Measurements from ENCODE around the gene RASL11B.

RASL11B gene

DNA sequence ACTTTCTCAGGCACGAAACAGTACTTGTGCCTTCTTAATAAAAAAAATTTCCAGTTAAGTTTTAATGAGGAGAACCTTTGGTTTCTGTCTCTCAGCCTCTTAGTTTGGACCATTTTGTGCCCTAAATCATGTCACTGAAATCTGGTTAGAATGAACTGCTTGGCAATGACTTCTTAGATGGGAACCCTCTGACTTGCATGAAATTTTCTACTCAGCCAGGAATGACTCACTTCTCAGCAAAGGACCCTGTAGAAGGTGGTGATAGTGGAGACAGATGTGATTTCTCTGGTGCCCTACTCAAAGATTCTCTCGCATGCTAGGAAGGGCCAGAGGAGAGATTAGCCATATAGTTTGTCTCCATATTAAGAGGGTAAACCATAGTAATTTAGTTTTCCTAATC, 50.5 kb downstream of the RASL11B start:
- in situ Hi-C loops (cut with MboI; ENCODE audit: low sequenced_read_pairs): no loop called here

DNA sequence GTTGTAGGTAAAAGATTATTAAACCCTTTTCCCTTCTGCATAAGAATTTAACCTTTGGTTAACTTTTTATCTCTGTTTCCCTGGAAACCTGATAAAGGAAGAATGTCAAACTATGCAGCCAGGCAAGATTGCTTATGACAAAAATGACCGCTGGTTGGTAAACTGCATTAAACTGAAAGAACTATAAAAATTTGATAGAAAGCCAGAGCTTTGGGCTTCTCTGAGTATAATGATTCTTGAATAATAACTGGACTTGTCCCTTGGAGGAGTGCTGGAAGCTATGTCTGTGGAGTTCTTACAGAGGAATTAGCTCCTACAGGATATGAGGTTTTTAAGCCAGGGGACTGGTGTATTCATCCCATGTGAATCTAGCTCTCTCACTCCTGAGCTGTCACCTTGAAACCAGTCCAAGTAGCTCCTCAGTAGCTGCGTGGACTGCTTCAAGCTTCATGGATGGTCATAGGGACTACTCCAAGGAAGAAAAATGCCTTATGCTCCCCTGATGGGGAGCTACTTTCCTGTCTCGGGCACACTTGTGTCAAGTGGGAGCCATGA, 52.0 kb downstream of the RASL11B start:
- in situ Hi-C loops (cut with MboI; ENCODE audit: low sequenced_read_pairs): no loop called here

DNA sequence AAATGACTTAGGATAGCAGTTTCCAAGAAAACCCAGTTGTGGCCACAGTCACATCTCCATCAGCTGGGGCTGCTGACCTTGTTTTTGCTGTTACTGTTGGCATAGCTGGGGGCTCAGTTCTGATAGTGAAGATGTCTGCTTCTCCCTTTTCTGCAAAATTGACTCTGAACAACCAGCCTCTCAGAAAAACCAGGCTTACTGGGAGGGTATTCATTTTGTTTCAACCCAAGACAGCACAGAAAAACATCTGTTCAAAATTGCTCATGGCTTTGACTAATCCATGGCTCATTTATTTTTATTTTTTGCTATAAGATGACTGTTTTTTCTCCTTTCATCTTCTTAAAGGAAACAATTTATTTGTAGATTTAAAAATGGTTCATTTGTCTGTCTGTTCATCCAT, 53.1 kb downstream of the RASL11B start:
- in situ Hi-C loops (cut with MboI; ENCODE audit: low sequenced_read_pairs): no loop called here

DNA sequence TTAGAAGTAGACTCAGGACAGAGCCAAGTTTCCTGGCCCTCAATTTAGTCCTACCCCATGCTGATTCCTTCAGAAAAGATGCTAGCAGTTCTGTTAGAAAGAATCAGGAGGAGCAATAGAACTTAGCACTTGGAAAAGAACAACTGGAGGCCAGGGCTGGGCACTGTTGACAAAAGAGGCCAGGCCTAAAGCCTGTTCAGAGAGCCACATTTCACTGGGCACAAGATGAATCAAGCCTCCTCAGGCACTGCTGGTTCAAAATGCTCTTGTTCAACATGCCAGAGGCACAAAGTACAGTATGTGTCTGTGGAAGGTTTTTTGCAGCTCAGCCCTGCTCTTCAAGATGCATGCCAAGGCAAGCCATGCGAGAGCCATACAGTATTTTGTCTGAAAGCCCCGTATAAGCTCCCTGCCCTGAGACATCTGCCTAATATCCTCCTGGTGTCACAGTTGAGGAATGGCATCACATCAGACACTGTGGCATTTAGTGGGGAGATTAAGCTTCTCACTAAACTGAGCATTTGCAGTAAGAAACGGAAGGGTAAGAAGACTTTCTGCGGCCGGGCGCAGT, 53.7 kb downstream of the RASL11B start:
- in situ Hi-C loops (cut with MboI; ENCODE audit: low sequenced_read_pairs): no loop called here

Measured in HL-60/S4 treated with retinoic acid at 250 ng/mL for 4 days and 3 days (cell line).